ENCODE results near the gene HDAC10. TPM values are rescaled to one million over a fixed set of nuclear protein-coding genes. Genes with fewer than 3 reads are reported as not detected.

Gene HDAC10
- polyA plus RNA-seq, 4 donors, result 18.0 to 28.7 (median 19.9) TPM

DNA sequence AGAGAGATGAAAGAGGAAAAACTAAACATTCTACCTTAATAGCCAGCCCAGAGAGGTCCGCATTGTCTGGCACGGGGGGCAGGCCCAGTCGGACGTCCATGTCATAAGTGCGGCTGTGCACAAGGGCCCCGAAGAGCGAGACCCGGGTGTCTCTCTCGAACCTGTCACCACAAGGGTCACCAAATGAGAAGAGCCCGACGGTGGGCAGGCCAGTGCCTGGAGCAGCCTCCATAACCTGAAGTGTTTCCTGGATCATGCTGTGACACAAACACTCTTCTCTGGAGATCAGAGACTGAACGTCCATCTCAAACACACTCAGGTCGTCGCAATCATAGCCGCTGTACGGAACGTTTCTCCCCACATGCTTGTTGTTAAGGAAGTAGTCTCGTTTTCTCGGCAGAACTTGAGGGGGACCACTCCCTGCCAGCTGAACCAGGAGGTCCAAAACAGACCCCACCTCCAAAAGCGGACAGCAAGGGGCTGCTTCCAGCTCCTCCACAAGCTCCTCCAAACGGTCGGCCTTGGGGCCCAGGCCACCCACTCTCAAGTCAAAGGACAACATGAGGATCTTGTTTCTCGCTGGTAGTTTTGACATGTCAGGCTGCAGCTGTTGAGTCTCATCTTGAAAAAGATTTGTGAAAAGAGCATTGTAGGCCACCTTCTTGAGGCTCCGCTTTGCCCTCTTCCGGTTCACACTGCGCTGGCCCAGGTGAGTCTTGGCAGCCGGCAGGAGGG, 7.2 kb downstream of the HDAC10 start:
- DNase-seq (ENCODE audit: low read depth in 4 of 4, low spot score in 3 of 4), result no peak

GRCh38 chr22:50242406-50242949, 8.6 kb downstream of the HDAC10 start:
- no peak for DNase-seq (ENCODE audit: low read depth in 4 of 4, low spot score in 3 of 4)

- DNase-seq (ENCODE audit: low read depth in 4 of 4, low spot score in 3 of 4), result no peak
Observed at GRCh38 chr22:50238755-50239154, 12.3 kb downstream of the HDAC10 start.

DNA sequence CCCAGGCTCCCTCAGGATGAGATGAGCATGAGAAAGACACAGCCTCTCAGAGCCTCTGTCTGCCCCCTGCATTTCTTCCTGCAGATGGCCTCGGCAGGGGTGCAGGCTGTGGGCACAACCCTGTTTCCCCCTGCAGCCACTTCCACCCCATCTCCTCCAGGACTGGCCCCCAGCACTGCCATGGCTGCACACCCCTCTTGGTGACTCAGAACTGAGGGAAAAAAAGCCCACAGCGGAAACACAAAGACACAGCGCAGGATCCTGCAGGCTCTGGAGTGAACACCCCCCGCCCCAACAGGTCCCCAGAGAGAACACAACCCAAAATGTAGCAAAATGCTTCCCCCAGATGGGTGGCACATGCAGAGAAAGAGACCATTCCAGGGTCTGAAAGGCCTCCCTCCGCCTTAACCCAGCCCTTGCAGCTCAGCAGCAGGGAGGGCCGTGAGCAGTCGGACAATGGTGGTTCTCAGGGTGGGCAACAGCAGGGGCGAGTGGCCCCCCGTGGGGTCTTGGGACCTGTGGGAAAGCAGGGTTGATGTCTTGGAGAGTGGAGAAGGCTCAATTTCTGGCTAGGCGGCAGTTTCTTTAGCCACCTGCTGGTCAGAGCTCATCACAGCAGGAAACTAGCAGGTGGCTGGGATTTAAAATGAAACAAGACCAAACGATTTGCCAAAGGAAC, 14.2 kb downstream of the HDAC10 start:
- DNase-seq (ENCODE audit: low read depth in 4 of 4, low spot score in 3 of 4), result no peak

DNA sequence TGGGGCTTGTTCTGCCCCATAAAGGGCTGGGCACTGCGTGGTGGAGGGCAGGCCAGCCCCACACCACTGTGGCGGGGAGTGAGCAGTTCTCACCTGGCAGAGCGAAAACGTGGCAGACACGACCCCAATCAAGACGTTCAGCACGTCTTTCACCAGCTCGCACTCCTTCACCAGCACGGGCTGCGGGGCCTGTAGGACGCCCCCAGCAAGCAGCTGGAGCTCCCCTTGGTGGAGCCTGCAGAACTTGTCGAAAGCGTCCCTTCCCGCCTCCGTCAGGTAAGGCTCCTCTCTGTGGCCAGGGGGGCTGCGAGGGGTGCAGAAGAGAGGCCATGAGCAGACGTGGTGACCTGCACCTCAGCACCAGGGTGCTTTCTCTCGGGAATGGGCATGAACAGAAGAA, 17.8 kb downstream of the HDAC10 start:
- DNase-seq (ENCODE audit: low read depth in 4 of 4, low spot score in 3 of 4), result no peak

GRCh38 chr22:50232481-50233151, 18.4 kb downstream of the HDAC10 start:
- DNase-seq (ENCODE audit: low read depth in 4 of 4, low spot score in 3 of 4), result no peak

DNA sequence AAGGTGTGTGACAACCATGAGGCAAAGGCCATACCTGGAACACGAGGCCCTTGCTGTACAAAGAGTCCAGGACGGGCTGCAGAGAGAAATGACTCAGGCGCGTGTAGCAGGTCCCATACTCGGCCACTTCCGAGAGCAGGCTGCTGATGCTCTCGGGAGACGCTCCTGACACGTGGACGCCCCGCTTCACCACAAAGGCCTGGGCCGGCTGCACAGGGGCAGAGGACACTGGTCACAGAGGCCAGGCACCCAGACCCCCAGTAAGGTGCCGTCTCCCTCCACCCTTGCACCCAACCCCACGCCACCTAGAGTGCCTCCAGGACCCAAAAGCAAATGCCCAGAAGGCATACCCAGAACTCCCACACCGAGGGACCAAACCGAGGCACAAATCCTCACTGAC, 21.7 kb downstream of the HDAC10 start:
- no peak for DNase-seq (ENCODE audit: low read depth in 4 of 4, low spot score in 3 of 4)

DNA sequence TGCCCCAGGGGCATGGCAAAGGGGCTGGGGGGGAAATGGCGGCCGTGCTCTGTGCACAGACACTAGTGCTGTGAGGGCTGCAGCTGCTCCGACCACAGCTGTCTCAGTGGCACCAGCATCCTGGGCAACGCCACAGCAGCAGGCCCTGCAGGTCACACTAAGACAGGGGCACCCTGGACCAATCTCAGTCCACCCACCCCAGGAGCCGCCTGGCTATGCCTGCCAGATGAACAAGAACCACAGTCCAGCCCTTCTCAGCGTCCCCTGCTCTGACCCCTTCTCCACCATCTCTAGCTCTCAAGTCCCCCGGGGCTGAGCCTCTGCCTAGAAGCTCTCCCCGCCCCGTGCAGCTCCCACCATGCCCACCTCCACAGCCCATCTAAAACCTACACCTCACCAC, 22.7 kb downstream of the HDAC10 start:
- no peak for DNase-seq (ENCODE audit: low read depth in 4 of 4, low spot score in 3 of 4)

DNA sequence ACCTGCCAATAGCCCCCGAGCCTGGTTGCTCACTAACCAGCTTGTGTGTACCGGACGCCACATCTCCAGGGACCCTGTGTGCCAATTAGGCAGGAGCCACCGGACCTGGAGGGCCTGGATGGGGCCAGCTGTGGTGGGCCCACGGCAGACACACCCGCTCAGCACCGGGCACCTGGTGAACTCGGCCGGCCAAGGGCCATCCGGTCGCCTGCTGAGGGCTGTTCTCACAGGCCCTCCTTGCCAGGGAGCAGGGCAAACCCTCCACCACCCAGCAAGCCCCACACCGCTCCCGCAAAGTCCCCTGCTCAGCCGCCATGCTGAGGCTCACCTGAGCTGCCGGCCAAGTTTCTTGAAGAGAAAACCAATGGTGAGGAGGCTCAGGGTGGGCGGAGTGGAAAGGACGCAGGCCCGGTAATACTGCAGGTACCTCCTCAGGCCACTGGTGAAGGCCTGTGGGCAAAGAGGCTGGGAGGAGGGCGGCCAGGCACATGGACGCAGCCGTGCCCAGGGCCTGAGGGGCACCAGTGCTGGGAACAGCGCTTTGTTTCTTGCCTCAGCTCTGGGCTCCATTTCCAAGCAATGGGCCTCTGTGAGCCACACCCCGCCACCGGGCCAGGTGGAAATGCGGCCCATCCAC, 23.4 kb downstream of the HDAC10 start:
- no peak for DNase-seq (ENCODE audit: low read depth in 4 of 4, low spot score in 3 of 4)

DNA sequence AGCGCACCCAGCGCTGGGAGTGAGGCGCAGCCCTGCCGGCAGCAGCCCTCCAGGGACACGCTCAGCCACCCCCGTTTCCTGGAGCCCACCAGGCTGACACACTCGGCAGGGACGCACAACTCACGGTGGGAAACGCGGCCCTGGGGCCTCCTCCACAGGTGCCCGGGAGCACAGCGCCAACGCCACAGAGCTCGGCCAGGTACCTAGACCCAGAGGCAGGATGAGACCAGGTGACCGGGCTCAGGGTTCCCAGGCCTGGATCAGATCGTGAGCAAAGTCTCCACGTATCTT, 24.2 kb downstream of the HDAC10 start:
- no peak for DNase-seq (ENCODE audit: low read depth in 4 of 4, low spot score in 3 of 4)

DNA sequence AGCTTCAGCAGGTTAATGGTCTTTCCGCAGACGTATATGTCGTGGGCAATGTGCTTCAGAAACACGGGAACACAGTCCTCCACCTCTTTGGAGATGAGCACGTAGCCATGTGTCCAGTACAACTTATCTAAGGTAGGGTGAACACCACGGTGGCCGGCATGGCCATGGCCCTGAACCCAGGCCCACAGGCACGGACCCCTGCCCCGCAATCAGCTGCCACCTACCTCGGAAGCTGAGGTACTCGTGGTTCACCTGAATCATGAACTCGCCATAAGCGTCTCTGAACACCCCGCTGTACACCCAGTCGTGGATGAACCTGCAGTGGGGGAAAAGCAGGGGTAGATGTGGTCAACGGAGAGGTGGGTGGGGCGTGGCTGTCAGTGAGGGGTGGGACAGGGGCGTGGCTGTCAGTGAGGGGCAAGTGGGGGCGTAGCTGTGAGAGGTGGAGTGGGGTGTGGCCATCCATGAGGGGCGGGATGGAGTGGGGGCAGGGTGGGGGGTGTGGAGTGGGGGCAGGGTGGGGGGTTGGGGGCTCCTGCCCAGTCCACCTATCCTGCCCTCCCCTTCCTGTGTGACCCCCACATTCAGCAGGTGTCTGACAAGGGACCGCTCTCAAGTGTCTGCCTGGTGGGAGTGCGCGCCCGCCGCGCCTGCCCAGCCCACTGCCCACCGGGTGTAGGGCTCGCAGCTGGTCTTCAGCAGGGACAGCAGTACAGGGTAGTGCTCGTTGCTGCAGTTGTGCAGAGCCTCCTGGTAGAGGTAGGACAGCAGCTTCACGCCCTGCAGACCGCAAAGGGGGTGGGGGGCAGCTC, 24.8 kb downstream of the HDAC10 start:
- no peak for DNase-seq (ENCODE audit: low read depth in 4 of 4, low spot score in 3 of 4)

DNA sequence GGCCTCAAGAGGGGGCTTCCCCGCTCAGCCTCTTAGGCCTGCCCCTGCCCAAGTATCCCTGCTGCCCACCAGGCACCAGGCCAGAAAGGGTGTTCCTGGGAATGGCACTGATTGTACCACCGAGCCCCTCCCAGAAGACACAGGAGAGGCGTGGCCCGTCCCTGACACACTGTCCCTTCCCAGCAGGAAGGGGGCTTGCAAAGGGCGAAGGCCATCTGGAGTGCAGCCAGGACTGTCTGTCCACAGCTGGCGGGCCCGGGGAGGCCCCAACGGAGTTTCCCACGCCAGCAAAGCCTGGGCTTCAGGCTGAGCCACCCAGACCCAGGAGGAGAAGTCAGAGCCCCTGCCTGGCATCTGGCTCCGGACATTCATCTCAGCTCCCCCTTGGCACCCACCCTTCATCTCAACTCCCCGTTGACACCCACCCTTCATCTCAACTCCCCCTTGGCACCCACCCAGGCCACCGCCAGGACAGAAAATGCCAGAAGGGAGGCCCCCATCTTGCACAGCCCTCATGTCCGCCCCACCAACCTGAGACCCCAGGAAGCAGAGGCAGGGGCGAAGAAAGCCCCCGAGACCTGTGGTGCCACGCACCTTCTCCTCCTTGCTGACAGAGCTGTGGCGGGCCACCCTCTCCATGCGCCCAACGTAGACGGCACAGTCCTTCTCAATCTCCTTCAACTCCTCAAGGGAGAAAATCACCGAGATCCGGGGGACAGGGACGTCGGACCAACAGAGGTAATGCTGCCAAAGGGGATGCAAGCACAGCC, 25.7 kb downstream of the HDAC10 start:
- no peak for DNase-seq (ENCODE audit: low read depth in 4 of 4, low spot score in 3 of 4)

- DNase-seq (ENCODE audit: low read depth in 4 of 4, low spot score in 3 of 4), result no peak
Observed at GRCh38 chr22:50224071-50224470, 27.0 kb downstream of the HDAC10 start.

DNA sequence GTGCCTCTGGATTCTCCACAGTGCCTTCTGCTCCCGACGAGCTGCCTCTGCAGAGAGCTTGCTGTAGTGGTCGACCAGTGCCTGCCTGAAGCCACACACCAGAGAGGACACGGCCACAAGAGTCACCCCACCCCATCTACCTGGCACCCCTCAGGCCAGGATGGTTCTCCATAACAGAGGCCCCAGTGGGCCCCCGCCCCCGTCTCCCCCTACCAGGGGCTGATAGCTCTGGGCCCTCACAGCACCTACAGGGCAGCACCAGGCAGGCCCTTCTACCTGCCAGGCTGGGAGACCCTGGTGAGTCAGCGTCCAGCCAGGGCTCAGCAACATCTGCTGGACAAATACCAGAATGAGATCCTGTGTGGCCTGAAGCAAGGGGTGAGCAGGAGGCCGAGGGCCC, 28.6 kb downstream of the HDAC10 start:
- no peak for DNase-seq (ENCODE audit: low read depth in 4 of 4, low spot score in 3 of 4)

DNA sequence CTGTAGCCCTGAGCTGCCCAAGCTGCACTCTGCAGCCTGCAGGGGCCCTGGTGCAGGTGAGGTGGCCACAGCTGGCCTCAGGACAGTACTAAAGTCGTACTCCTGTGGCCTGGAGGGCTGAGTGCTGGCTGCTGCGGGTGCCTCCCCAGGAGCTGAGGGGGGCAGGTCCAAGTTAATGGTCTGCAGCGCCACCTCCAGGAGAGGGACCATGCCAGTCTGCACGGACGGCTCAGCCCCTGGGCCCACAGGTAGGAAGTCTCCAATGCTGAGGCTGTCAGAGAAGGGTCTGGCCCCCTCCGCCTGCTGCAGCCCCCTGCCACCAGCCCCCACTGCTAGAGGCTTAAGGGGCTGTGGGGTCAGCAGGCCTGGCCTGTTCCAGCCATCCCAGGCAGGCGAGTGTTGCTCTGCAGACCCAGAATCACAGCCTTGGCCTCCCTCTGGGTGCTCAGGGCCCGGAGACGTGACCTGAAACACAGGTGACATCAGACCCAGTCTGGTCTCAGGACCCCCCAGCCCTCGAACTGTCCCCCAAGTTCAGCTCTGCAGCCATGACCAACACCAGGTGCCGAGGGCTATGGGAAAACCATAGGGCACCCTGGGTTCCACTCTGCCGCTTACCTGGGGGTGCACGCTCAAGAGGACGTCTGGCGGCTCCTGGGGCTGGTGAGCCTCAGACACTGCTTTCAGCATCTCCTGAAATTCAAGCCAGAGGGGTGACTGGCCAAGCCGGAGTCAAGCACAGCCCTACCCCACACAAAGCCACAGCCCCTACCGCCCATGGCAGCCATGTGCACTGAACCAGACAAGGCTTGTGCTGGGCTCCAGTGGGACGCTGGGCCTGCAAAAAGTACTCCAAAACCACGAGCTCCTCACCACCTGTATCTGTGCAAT, 29.4 kb downstream of the HDAC10 start:
- no peak for DNase-seq (ENCODE audit: low read depth in 4 of 4, low spot score in 3 of 4)

GRCh38 chr22:50220603-50221409, 30.3 kb downstream of the HDAC10 start:
- no peak for DNase-seq (ENCODE audit: low read depth in 4 of 4, low spot score in 3 of 4)

DNA sequence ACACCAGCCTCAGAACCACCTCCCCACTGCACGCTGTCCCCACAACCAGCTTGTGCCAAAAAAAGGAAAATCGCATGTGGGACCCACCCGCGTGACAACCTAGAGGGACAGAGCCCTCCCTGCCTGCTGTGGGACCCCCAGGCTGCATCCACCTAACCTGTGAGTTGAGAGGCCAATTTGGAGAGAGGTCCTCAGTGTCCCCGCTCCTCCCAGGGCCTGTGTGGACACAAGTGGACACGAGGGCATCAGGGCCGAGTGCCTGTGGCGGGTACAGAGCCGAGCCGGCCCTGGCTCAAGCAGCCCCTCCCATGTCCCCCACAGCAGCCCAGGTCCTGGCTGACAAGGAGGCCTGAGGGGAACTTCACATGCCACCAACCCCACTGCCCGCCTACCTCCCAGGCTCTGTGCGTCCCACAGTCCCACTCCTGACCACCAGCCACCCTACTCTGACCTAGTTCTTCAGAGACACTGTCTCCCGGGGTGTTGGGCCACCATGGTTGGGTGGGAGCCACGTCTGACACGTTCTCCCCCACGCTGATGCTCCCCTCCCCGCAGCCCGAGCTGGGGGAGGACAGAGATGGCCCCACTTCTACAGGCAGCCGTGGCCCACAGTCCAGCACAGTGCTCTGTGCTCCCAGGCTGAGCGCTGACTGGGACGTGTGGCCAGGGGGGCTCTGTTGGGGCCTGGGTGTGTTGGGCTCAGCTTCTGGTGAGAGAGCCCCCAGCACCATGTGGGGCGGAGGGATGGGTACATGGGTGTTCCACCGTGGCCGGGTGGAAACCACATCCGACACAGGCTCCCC, 31.1 kb downstream of the HDAC10 start:
- no peak for DNase-seq (ENCODE audit: low read depth in 4 of 4, low spot score in 3 of 4)

All from right renal pelvis (tissue), 4 donors.